CD4-positive, alpha-beta T cell (primary cell): ENCODE data around the gene TBC1D3B. TPM values are rescaled to one million over a fixed set of nuclear protein-coding genes. Genes with fewer than 3 reads are reported as not detected.
"Not testable (repeated sequence)": the region's sequence is repeated elsewhere in the genome, so short reads cannot be mapped to it uniquely, and the experiment has no call there.

Experiments
- ATAC-seq: fragments of 200-7000 bp; cut with Tn5 transposase; one replicate; pipeline ENCODE4 v1.10.0; 2022; ENCODE audit warnings: mild to moderate bottlenecking; ENCODE audit not compliant: poor library complexity
- CTCF ChIA-PET: fragments of 350-600 bp; sonication (Branson Sonifier 250); formaldehyde crosslinking; loops from one replicate; lab custom pipeline; 2021; ENCODE audit warnings: antibody characterized with exemption, inconsistent platforms; lab: Charles Lee
- POLR2A ChIA-PET: fragments of 350-600 bp; sonication (Branson Sonifier 250); formaldehyde crosslinking; loops from one replicate; lab custom pipeline; 2021; ENCODE audit warnings: antibody characterized with exemption, inconsistent platforms; lab: Charles Lee
- DNase-seq, 14 experiments: peaks; one replicate each; pipeline ENCODE4 v3.0.0-alpha.2; 2013 to 2020; ENCODE audit warnings: mixed read lengths in 2 of 14
- H3K27ac ChIP-seq, 2 donors: one replicate each; pipeline versions ENCODE4 v1.5.1 to v1.7.0; 2013; ENCODE audit warnings: low read length in 2 of 2, low read depth in 1 of 2, mild to moderate bottlenecking in 1 of 2
- H3K27me3 ChIP-seq, 2 experiments: 1 replicate in 1 of 2; 2 replicates in 1 of 2; pipeline versions ENCODE4 v1.6.1 to v1.7.0; 2013; ENCODE audit warnings: low read length in 2 of 2, control low read depth in 1 of 2, mild to moderate bottlenecking in 1 of 2, moderate library complexity in 1 of 2; ENCODE audit not compliant: insufficient read depth in 2 of 2, control insufficient read depth in 1 of 2
- H3K36me3 ChIP-seq: one replicate; pipeline ENCODE4 v1.6.1; 2013; ENCODE audit warnings: low read length, control low read depth; ENCODE audit not compliant: insufficient read depth
- H3K4me1 ChIP-seq: one replicate; pipeline ENCODE4 v1.6.1; 2013; ENCODE audit warnings: low read length, control low read depth; ENCODE audit not compliant: insufficient read depth
- H3K4me3 ChIP-seq: one replicate; pipeline ENCODE4 v1.5.1; 2013; ENCODE audit warnings: mild to moderate bottlenecking, low read length, moderate library complexity
- H3K9me3 ChIP-seq, 2 experiments: 1 replicate in 1 of 2; 2 replicates in 1 of 2; pipeline versions ENCODE4 v1.6.1 to v1.7.0; 2013; ENCODE audit warnings: low read length in 2 of 2, mild to moderate bottlenecking in 2 of 2, control low read depth in 1 of 2, moderate library complexity in 1 of 2; ENCODE audit not compliant: control insufficient read depth in 1 of 2, insufficient read depth in 1 of 2
- H3K27ac Mint-ChIP-seq: one replicate; pipeline ENCODE4 v1.8.0; 2020; ENCODE audit warnings: mixed read lengths
- H3K27me3 Mint-ChIP-seq: one replicate; pipeline ENCODE4 v1.8.0; 2021; ENCODE audit warnings: mixed read lengths
- H3K36me3 Mint-ChIP-seq: one replicate; pipeline ENCODE4 v1.8.0; 2021; ENCODE audit warnings: low read depth, mixed read lengths
- H3K4me1 Mint-ChIP-seq: one replicate; pipeline ENCODE4 v1.8.0; 2021; ENCODE audit warnings: low read depth, mixed read lengths
- H3K4me3 Mint-ChIP-seq: one replicate; pipeline ENCODE4 v1.8.0; 2020; ENCODE audit warnings: mild to moderate bottlenecking, mixed read lengths
- H3K9me3 Mint-ChIP-seq: one replicate; pipeline ENCODE4 v1.8.0; 2020; ENCODE audit warnings: mixed read lengths
- CTCF ChIP-seq: fragments of 200-600 bp; IDR thresholded peaks from one replicate; pipeline ENCODE4 v1.8.0; 2022; ENCODE audit warnings: antibody characterized with exemption, mild to moderate bottlenecking
- intact Hi-C, 2 experiments: fragments of 100-400 bp; cut with DNase I in 1 of 2; cut with micrococcal nuclease in 1 of 2; formaldehyde crosslinking; loops; one replicate each; pipeline versions ENCODE4 v1.15.1 to v1.9.0; 2023 to 2025; cut with DNase I, micrococcal nuclease
- total RNA-seq, 174 experiments: library from RNA in 2 of 174; stranded (reverse) in 2 of 174; gene quantifications; one replicate each; pipeline ENCODE4 v1.2.3 and lab custom pipeline; 2021 to 2026

The TBC1D3B gene
- total RNA-seq, 2 experiments from 2014 or later, result 1.5 to 1.6 TPM

GRCh38 chr17:36203335-36203734 lies 26.9 kb upstream of the TBC1D3B start:
- H3K27ac ChIP-seq, result no peak overlapping the region

GRCh38 chr17:36201506-36201905 lies 25.1 kb upstream of the TBC1D3B start:
- H3K9me3 ChIP-seq, H3K4me3 ChIP-seq, H3K36me3 Mint-ChIP-seq, intact Hi-C loops, H3K4me1 Mint-ChIP-seq, H3K27me3 Mint-ChIP-seq, H3K36me3 ChIP-seq, H3K9me3 Mint-ChIP-seq, H3K27ac Mint-ChIP-seq, POLR2A ChIA-PET, H3K4me1 ChIP-seq, H3K4me3 Mint-ChIP-seq, H3K27me3 ChIP-seq, CTCF ChIA-PET, H3K27ac ChIP-seq, ATAC-seq: not testable (repeated sequence)
- peak in 1 of 14 experiments; percentile 30 for DNase-seq

More at GRCh38 chr17:36203335-36203734, 26.9 kb upstream of the TBC1D3B start:
- H3K27me3 Mint-ChIP-seq, result no peaks in the 10 kb centered on the region
- DNase-seq, result no peak
- TF ChIP-seq CTCF, result no peak
- H3K27ac Mint-ChIP-seq, result no peak overlapping the region
- no peaks in the 10 kb centered on the region for H3K4me1 Mint-ChIP-seq
- no peaks in the 10 kb centered on the region for H3K36me3 Mint-ChIP-seq
- Histone ChIP-seq H3K4me1 (no peaks in the 10 kb centered on the region), H3K4me3 (no peak overlapping the region), H3K36me3 (no peaks in the 10 kb centered on the region), H3K27me3 (no peaks in the 10 kb centered on the region), H3K9me3 (no peaks in the 10 kb centered on the region)
- CTCF ChIA-PET, result no interaction called here
- intact Hi-C loops, result no loop called here
- POLR2A ChIA-PET, result no interaction called here
- H3K9me3 Mint-ChIP-seq, result no peaks in the 10 kb centered on the region
- ATAC-seq, result no peak
- H3K4me3 Mint-ChIP-seq, result no peak overlapping the region

- ATAC-seq, result not testable (repeated sequence)
Measured at GRCh38 chr17:36201102-36201501, 24.7 kb upstream of the TBC1D3B start.

DNA sequence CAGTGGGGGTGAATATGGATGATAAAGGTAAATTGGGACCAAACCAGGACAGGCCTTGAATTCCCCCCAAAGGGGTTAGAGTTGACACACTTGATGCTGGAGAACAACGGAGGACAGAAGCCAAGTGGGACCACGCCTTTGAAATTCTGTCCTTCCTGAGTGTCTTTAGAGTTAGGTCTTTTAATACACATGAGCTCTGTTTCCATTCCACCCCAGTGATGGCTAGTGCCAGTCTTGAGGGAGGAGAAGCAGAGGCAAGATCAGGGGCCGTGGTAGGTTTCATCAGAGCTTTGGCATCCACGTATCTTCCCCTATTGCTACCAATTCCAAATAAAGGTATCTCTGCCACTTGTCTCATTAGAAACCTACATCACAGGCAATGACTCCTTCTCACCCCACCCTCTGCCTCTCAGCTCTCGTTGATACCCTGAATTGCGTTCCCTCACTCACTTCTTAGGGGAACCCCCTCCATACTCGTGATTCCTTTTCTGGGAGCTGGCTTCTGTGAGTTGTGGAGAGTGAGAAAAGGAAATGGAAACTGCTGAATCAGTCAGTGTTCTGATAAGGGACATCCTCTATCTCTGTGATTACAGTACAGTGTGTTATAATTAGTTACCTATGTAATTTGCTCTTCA lies 22.5 kb upstream of the TBC1D3B start:
- Mint-ChIP-seq H3K27ac (no peak overlapping the region), H3K36me3 (no peaks in the 10 kb centered on the region), H3K4me1 (no peaks in the 10 kb centered on the region), H3K27me3 (peaks cover 9% of the 10 kb centered on the region), H3K9me3 (no peaks in the 10 kb centered on the region), H3K4me3 (no peak overlapping the region)
- ATAC-seq (no peak), DNase-seq (peak in 3 of 14 experiments; percentile 45 to 72 (median 57))
- H3K27me3 ChIP-seq, result peaks cover 3 to 13% of the 10 kb centered on the region in 2 experiments
- no peak overlapping the region for H3K27ac ChIP-seq
- no peaks in the 10 kb centered on the region for H3K4me1 ChIP-seq
- POLR2A ChIA-PET, result no interaction called here
- no peaks in the 10 kb centered on the region for H3K36me3 ChIP-seq
- CTCF ChIA-PET, result no interaction called here
- TF ChIP-seq CTCF, result no peak
- H3K4me3 ChIP-seq, result no peak overlapping the region
- intact Hi-C loops, result no loop called here
- no peaks in the 10 kb centered on the region for H3K9me3 ChIP-seq

More at GRCh38 chr17:36201102-36201501, 24.7 kb upstream of the TBC1D3B start:
- H3K36me3 Mint-ChIP-seq, DNase-seq, H3K4me1 ChIP-seq, H3K27ac Mint-ChIP-seq, POLR2A ChIA-PET, H3K27me3 Mint-ChIP-seq, H3K4me1 Mint-ChIP-seq, H3K27ac ChIP-seq, H3K9me3 Mint-ChIP-seq, intact Hi-C loops, H3K9me3 ChIP-seq, H3K4me3 Mint-ChIP-seq, CTCF ChIA-PET, H3K27me3 ChIP-seq, H3K36me3 ChIP-seq, H3K4me3 ChIP-seq: not testable (repeated sequence)
